Activated CD8-positive, alpha-beta memory T cell treated with anti-CD3 and anti-CD28 coated beads, Interleukin-2, amount 10 ng/mL, durations not matched to agents 7 days and 5 days (primary cell): ENCODE data around the gene L3MBTL1. TPM values are rescaled to one million over a fixed set of nuclear protein-coding genes. Genes with fewer than 3 reads are reported as not detected.

Source experiments
- ATAC-seq: fragments of 150-1000 bp; cut with Tn5 transposase; one replicate; pipeline ENCODE4 v1.10.0; 2021; ENCODE audit warnings: moderate library complexity
- CTCF ChIA-PET: fragments of 350-600 bp; sonication (Branson Sonifier 250); formaldehyde crosslinking; loops from one replicate; lab custom pipeline; 2021; ENCODE audit warnings: antibody characterized with exemption; lab: Charles Lee
- DNase-seq: peaks from one replicate; pipeline ENCODE4 v3.0.0-alpha.2; 2020
- H3K27ac Mint-ChIP-seq: one replicate; pipeline ENCODE4 v1.8.0; 2021; ENCODE audit warnings: mild to moderate bottlenecking, mixed read lengths
- H3K27me3 Mint-ChIP-seq: one replicate; pipeline ENCODE4 v1.8.0; 2021; ENCODE audit warnings: mixed read lengths
- H3K36me3 Mint-ChIP-seq: one replicate; pipeline ENCODE4 v1.8.0; 2021; ENCODE audit warnings: mild to moderate bottlenecking, mixed read lengths
- H3K4me1 Mint-ChIP-seq: one replicate; pipeline ENCODE4 v1.8.0; 2021; ENCODE audit warnings: mixed read lengths
- H3K4me3 Mint-ChIP-seq: one replicate; pipeline ENCODE4 v1.8.0; 2021; ENCODE audit warnings: mild to moderate bottlenecking, moderate library complexity, mixed read lengths
- H3K9me3 Mint-ChIP-seq: one replicate; pipeline ENCODE4 v1.8.0; 2022; ENCODE audit warnings: low read depth, mixed read lengths
- total RNA-seq, 2 experiments: library from RNA; stranded (reverse); gene quantifications; one replicate each; pipeline ENCODE4 v1.2.3, GENCODE V29; 2021

L3MBTL1 gene
- total RNA-seq, 2 experiments from 2014 or later, result 6.8 to 9.6 TPM

- H3K4me3 Mint-ChIP-seq, result no peak overlapping the region
- H3K4me1 Mint-ChIP-seq, result no peaks in the 10 kb centered on the region
- H3K36me3 Mint-ChIP-seq, result no peaks in the 10 kb centered on the region
- H3K27ac Mint-ChIP-seq, result no peak overlapping the region
- no peaks in the 10 kb centered on the region for H3K27me3 Mint-ChIP-seq
- no peaks in the 10 kb centered on the region for H3K9me3 Mint-ChIP-seq
- no peak for DNase-seq
- ATAC-seq, result no peak
- CTCF ChIA-PET, result no interaction called here
These were observed 34.7 kb downstream of the L3MBTL1 start for GRCh38 chr20:43542161-43542560.

GRCh38 chr20:43542674-43543073, 35.2 kb downstream of the L3MBTL1 start:
- Mint-ChIP-seq H3K27ac (no peak overlapping the region), H3K36me3 (no peaks in the 10 kb centered on the region), H3K27me3 (no peaks in the 10 kb centered on the region), H3K4me3 (no peak overlapping the region), H3K4me1 (no peaks in the 10 kb centered on the region), H3K9me3 (peaks cover 3% of the 10 kb centered on the region)
- no peak for DNase-seq
- ATAC-seq, result no peak
- CTCF ChIA-PET, result no interaction called here

GRCh38 chr20:43543138-43543537, 35.6 kb downstream of the L3MBTL1 start:
- H3K36me3 Mint-ChIP-seq, result no peaks in the 10 kb centered on the region
- no peak for DNase-seq
- ATAC-seq, result no peak
- CTCF ChIA-PET, result no interaction called here
- H3K4me1 Mint-ChIP-seq, result no peaks in the 10 kb centered on the region
- H3K9me3 Mint-ChIP-seq, result peaks cover 3% of the 10 kb centered on the region
- no peak overlapping the region for H3K4me3 Mint-ChIP-seq
- no peak overlapping the region for H3K27ac Mint-ChIP-seq
- no peaks in the 10 kb centered on the region for H3K27me3 Mint-ChIP-seq

GRCh38 chr20:43544501-43544900, 37.0 kb downstream of the L3MBTL1 start:
- no peak for ATAC-seq
- Mint-ChIP-seq H3K27ac (no peak overlapping the region), H3K4me1 (no peaks in the 10 kb centered on the region), H3K36me3 (no peaks in the 10 kb centered on the region), H3K9me3 (peaks cover 3% of the 10 kb centered on the region), H3K4me3 (no peak overlapping the region), H3K27me3 (no peaks in the 10 kb centered on the region)
- CTCF ChIA-PET, result no interaction called here
- no peak for DNase-seq

- no peaks in the 10 kb centered on the region for H3K27me3 Mint-ChIP-seq
- H3K27ac Mint-ChIP-seq, result no peak overlapping the region
- H3K36me3 Mint-ChIP-seq, result no peaks in the 10 kb centered on the region
- CTCF ChIA-PET, result interaction anchor here (0.9 to 1.5 kb wide), 2 partner anchors 8 to 10 kb away, joined by 3 to 4 read pairs; no protein-coding TSS in a partner anchor
- no peaks in the 10 kb centered on the region for H3K4me1 Mint-ChIP-seq
- ATAC-seq, result no peak
- H3K4me3 Mint-ChIP-seq, result no peak overlapping the region
- DNase-seq, result no peak
- peaks cover 3% of the 10 kb centered on the region for H3K9me3 Mint-ChIP-seq
These were observed 38.5 kb downstream of the L3MBTL1 start for GRCh38 chr20:43545837-43546578.

GRCh38 chr20:43548273-43548880, 40.9 kb downstream of the L3MBTL1 start:
- peaks cover 2% of the 10 kb centered on the region for H3K27me3 Mint-ChIP-seq
- no peak overlapping the region for H3K4me3 Mint-ChIP-seq
- CTCF ChIA-PET, result no interaction called here
- no peak for ATAC-seq
- no peak for DNase-seq
- no peaks in the 10 kb centered on the region for H3K4me1 Mint-ChIP-seq
- no peak overlapping the region for H3K27ac Mint-ChIP-seq
- no peaks in the 10 kb centered on the region for H3K36me3 Mint-ChIP-seq
- H3K9me3 Mint-ChIP-seq, result peaks cover 3% of the 10 kb centered on the region

- Mint-ChIP-seq H3K27me3 (peaks cover 2% of the 10 kb centered on the region), H3K4me1 (no peaks in the 10 kb centered on the region), H3K36me3 (no peaks in the 10 kb centered on the region), H3K27ac (no peak overlapping the region), H3K4me3 (no peak overlapping the region), H3K9me3 (peaks cover 3% of the 10 kb centered on the region)
- DNase-seq (no peak), ATAC-seq (no peak)
- CTCF ChIA-PET, result interaction anchor here (0.7 kb wide), 1 partner anchor 568 kb away, joined by 3 read pairs; no protein-coding TSS in a partner anchor
These were observed 42.0 kb downstream of the L3MBTL1 start for GRCh38 chr20:43549416-43550065.

GRCh38 chr20:43550456-43550855, 43.0 kb downstream of the L3MBTL1 start:
- no peak overlapping the region for H3K4me3 Mint-ChIP-seq
- H3K36me3 Mint-ChIP-seq, result no peaks in the 10 kb centered on the region
- peaks cover 3% of the 10 kb centered on the region for H3K9me3 Mint-ChIP-seq
- CTCF ChIA-PET, result no interaction called here
- DNase-seq, result no peak
- peaks cover 2% of the 10 kb centered on the region for H3K27me3 Mint-ChIP-seq
- no peak overlapping the region for H3K27ac Mint-ChIP-seq
- ATAC-seq, result no peak
- no peaks in the 10 kb centered on the region for H3K4me1 Mint-ChIP-seq

- no peak overlapping the region for H3K27ac Mint-ChIP-seq
- H3K27me3 Mint-ChIP-seq, result peaks cover 2% of the 10 kb centered on the region
- H3K4me1 Mint-ChIP-seq, result no peaks in the 10 kb centered on the region
- CTCF ChIA-PET, result no interaction called here
- H3K9me3 Mint-ChIP-seq, result no peaks in the 10 kb centered on the region
- no peak overlapping the region for H3K4me3 Mint-ChIP-seq
- no peaks in the 10 kb centered on the region for H3K36me3 Mint-ChIP-seq
- ATAC-seq (no peak), DNase-seq (no peak)
These were observed 46.9 kb downstream of the L3MBTL1 start for GRCh38 chr20:43554369-43554768.

- Mint-ChIP-seq H3K27me3 (no peaks in the 10 kb centered on the region), H3K9me3 (no peaks in the 10 kb centered on the region), H3K4me3 (no peak within 1 kb of the TSS), H3K4me1 (no peaks in the 10 kb centered on the region), H3K27ac (no peak within 1 kb of the TSS), H3K36me3 (no peaks in the 10 kb centered on the region)
- CTCF ChIA-PET, result interaction anchor here (1.1 kb wide), 1 partner anchor 20 kb away, joined by 4 read pairs; no protein-coding TSS in a partner anchor
- DNase-seq (no peak), ATAC-seq (no peak)
These were observed 51.1 kb downstream of the L3MBTL1 start, which contains the start of gene SGK2 for GRCh38 chr20:43558412-43559146. Gene SGK2 (plus strand): TSS chr20:43559027. CDS start chr20:43566496, 7,469 bp downstream.

GRCh38 chr20:43559147-43559987, 51.9 kb downstream of the L3MBTL1 start:
- no peaks in the 10 kb centered on the region for H3K27me3 Mint-ChIP-seq
- no peak for DNase-seq
- no peaks in the 10 kb centered on the region for H3K9me3 Mint-ChIP-seq
- no peak for ATAC-seq
- H3K4me1 Mint-ChIP-seq, result no peaks in the 10 kb centered on the region
- H3K27ac Mint-ChIP-seq, result no peak overlapping the region
- CTCF ChIA-PET, result interaction anchor here (1.1 kb wide), 1 partner anchor 21 kb away, joined by 4 read pairs; no protein-coding TSS in a partner anchor
- H3K4me3 Mint-ChIP-seq, result no peak overlapping the region
- H3K36me3 Mint-ChIP-seq, result no peaks in the 10 kb centered on the region

- no peak overlapping the region for H3K4me3 Mint-ChIP-seq
- no peaks in the 10 kb centered on the region for H3K27me3 Mint-ChIP-seq
- no peak for ATAC-seq
- no peak for DNase-seq
- H3K36me3 Mint-ChIP-seq, result no peaks in the 10 kb centered on the region
- no peaks in the 10 kb centered on the region for H3K4me1 Mint-ChIP-seq
- no peaks in the 10 kb centered on the region for H3K9me3 Mint-ChIP-seq
- CTCF ChIA-PET, result no interaction called here
- no peak overlapping the region for H3K27ac Mint-ChIP-seq
These were observed 53.5 kb downstream of the L3MBTL1 start for GRCh38 chr20:43560974-43561373.
